NT2/D1 (cell line): ENCODE measurements around the gene TLCD3B.

Experiments used
- SUZ12 ChIP-seq: IDR thresholded peaks from 2 replicates; pipeline ENCODE4 v1.6.1; 2011; ENCODE audit not compliant: insufficient read length, insufficient read depth; ENCODE audit errors: extremely low read depth
- YY1 ChIP-seq: IDR thresholded peaks from 2 replicates; pipeline ENCODE4 v1.6.1; 2011; ENCODE audit not compliant: insufficient read length, insufficient read depth

- TF ChIP-seq SUZ12 (no peak), YY1 (no peak)
Observed at GRCh38 chr16:30069611-30070462, 38.8 kb upstream of the TLCD3B start.
